HL-60/S4 (cell line): Measurements from ENCODE around the gene CD209.

Source experiments
- in situ Hi-C: fragments of 300-500 bp; cut with MboI; formaldehyde crosslinking; loops from 2 replicates; pipeline ENCODE4 v1.14.3; 2022; ENCODE audit warnings: low sequenced_read_pairs

CD209 gene

GRCh38 chr19:7746903-7747884 is at the start of gene CD209:
Gene CD209 (minus strand): TSS chr19:7747534. CDS start chr19:7747511, 23 bp downstream.
- in situ Hi-C loops: no loop called here

DNA sequence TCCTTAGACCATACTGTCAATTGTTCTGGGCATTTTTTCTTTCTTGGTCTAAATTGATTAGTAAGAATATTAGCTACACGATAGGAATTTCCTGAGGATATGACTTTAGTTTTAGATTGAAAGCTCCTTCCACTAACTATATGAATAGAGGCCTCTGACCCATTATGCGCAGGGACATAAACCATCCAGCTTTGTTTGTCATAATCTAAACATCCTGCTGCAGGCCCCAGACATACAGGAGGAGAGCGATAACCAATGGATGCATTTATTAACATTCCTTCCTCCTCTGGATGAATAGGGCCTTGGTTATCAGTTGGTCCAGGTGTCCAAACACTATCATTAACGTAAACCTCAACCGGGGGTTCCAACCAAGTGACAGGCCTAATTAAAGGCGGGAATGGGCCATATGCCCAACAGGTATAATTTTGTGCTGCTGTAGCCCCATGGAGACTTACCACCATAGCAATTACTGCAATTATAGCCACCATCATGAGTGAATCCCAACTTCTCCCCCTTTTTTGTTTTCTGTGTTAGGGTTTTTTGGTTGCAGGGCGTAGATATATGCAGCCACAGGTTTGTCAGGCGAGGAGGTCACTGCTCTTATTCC is 48.3 kb upstream of the CD209 start:
- in situ Hi-C loops: loop anchor here (10.0 to 25.0 kb wide), 2 partner anchors 111 to 683 kb away; partner anchors contain the start of gene TRAPPC5

GRCh38 chr19:7793493-7793892 is 46.2 kb upstream of the CD209 start:
- in situ Hi-C loops: loop anchor here (10.0 to 25.0 kb wide), 2 partner anchors 109 to 681 kb away; partner anchors contain the start of gene TRAPPC5

GRCh38 chr19:7792701-7793100 is 45.4 kb upstream of the CD209 start:
- in situ Hi-C loops: loop anchor here (10.0 to 25.0 kb wide), 2 partner anchors 108 to 680 kb away; partner anchors contain the start of gene TRAPPC5

- in situ Hi-C loops: loop anchor here (10.0 to 25.0 kb wide), 2 partner anchors 107 to 680 kb away; partner anchors contain the start of gene TRAPPC5
Measured at GRCh38 chr19:7792281-7792680, 44.9 kb upstream of the CD209 start.

DNA sequence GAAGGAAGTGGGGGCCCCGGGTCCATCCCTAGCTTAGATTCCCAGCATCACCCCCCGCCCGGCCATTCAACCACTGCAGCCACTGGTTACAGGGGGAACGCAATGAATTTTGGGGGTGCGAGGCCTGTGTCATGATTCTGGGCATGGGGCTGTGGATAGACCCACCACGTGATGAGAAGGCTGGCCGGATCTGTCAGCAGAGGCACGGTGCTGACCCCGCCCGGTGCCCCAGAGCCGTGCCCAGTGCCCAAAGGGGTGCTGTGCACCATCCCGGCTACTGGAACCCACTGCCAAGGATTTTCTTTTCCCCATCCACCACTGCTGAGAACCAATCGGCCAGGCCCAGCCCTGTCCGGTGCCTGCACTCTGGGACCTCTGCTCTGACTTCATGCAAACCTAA is 43.1 kb upstream of the CD209 start:
- in situ Hi-C loops: loop anchor here (10.0 to 25.0 kb wide), 2 partner anchors 106 to 678 kb away; partner anchors contain the start of gene TRAPPC5

GRCh38 chr19:7789447-7789846 is 42.1 kb upstream of the CD209 start:
- in situ Hi-C loops: loop anchor here (25.0 kb wide), 1 partner anchor 677 kb away; no protein-coding TSS in a partner anchor

GRCh38 chr19:7788933-7789323 is 41.6 kb upstream of the CD209 start:
- in situ Hi-C loops: loop anchor here (25.0 kb wide), 1 partner anchor 677 kb away; no protein-coding TSS in a partner anchor

- in situ Hi-C loops: loop anchor here (25.0 kb wide), 1 partner anchor 676 kb away; no protein-coding TSS in a partner anchor
Measured at GRCh38 chr19:7788178-7788932, 41.0 kb upstream of the CD209 start.

DNA sequence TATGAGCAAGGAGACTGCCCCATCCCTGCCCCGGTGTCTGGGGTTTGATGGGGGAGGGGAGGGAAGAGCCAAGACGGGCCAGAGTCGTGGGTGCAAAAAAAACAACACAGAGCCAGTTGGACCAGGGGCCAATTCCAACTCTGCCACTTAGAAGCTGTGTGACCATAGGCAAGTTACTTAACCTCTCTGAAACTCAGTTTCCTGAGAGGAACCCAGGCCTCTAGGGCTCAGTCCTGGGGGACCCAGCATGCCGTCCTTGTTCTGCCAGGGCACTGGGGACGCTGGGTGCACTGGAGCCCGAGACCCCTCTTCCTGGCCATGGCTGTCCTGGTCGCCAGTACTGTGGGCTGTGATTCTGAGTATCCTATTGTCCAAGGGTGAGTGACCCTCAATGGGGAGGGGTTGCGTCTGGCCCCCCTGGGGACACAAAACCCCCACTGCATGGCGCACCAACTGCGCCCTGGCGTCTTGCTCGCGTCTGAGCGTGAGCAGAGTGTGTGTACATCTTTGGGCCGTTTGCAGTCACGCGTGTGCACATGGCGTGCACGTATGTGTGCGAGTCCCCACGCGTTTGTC is 40.4 kb upstream of the CD209 start:
- in situ Hi-C loops: loop anchor here (25.0 kb wide), 1 partner anchor 675 kb away; no protein-coding TSS in a partner anchor

DNA sequence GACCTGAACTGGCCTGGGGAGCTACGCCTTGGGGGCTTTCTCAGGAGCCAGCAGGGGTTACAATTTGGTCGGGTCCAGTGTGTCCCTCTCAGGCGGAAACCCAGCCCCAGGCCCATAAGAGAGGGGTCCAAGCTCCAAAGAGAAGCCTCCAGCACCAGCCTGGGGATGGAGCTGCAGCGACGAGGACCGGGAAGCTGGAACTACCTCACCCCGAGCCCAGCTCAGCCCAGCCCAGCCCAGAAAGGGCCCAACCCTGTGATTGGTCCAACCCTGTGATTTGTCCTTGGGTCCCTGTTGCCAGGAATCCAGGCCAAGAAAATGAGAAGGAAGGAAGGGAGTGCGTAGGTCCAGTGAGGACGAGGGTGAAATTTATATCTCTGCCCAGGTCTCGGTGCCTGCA is 39.8 kb upstream of the CD209 start:
- in situ Hi-C loops: loop anchor here (25.0 kb wide), 1 partner anchor 675 kb away; no protein-coding TSS in a partner anchor

DNA sequence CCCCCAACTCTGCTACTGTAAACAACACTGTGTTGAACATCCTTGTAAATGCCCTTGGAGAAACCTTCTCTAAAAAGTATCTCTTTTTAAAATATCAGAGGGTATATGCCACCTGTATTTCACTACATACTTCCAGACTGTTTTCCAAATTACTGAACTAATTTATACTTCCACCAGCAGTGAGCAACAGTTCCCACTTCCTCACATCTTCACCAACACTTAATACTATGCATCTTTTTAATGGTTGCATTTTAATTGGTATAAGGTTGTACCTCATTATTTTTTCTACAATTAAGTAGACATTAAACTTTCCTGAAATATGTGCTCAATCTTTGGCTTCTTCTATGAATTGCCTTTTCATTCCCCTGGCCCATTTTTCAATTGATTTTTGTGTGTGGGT is 37.5 kb upstream of the CD209 start:
- in situ Hi-C loops: loop anchor here (25.0 kb wide), 1 partner anchor 673 kb away; no protein-coding TSS in a partner anchor

DNA sequence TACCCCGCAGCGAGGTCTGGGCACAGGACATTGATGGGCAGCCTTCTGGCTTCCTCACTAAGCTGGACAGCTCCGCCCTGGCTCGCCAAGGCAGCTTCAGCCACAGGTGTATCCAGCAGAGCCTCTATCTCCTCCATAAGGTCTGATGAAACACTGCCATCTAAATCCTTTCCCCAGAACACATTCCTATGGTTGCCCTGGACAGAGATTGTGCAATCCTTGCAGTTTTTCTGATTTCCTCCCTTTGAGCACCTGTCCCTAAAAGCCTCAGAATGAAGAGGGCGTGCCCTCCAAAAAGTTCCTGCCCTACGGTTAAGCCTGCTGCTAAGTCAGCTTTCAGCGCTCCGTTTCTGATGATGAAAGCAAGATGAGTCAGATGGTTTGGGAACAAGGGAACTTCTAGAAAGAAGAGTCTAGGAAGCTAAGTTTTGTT is 36.7 kb upstream of the CD209 start:
- in situ Hi-C loops: loop anchor here (25.0 kb wide), 1 partner anchor 672 kb away; no protein-coding TSS in a partner anchor

DNA sequence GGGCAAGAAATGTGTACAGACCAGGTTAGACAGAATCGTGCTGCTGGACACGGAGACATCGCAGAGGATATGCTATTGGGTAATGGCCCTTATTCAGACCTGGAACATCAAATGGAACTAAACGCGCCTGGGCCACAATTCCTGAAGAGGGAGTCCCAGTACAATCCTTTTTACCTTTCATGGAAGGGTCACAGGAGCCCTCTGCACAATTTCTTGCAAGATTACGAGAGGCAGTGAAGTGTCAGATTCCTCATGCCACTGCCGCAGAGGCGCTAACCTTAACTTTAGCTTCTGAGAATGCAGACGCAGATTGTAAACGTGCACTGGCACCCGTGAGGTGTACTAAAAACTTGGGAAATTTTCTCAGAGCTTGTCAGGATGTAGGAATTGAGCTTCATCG is 33.8 kb upstream of the CD209 start:
- in situ Hi-C loops: loop anchor here (25.0 kb wide), 1 partner anchor 669 kb away; no protein-coding TSS in a partner anchor

DNA sequence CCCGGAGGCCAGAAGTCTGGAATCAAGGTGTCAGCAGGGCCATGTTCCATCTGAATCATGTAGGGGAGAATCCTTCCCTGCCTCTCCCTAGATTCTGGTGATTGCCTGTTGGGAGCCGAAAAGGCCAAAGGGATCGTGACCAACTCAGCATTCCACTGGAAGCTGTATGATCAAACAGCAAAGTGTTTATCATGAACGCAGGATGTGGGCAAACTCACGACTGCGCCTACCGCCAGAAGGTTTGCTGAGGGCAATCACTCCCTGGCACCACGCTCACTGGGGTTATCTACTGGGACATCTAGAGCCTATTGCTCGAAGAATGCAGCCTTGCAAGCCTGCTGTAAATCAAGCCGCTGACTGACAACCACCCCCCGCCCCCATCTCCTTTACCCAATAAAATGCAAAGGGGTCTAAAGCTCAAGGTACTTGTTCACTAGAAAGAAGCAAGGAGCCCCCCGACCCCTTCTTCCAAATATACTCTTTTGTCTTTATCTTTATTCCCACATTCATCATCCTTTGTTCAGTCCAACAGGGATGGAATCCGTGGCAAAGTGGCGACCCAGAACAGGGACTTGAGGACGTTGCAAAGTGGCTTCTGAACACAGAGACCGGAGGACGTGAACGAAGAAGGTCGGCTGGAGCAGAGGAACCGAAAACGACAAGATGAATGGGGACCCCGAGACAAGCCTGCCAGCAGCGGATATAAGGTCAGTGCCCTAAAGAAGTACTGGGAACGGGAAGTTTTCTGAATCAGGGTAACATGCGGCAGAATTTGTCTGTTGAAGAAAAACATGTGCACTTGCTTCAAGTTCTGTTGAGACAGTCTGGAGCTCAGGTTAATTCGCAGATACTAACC is 32.5 kb upstream of the CD209 start:
- in situ Hi-C loops: loop anchor here (25.0 kb wide), 1 partner anchor 668 kb away; no protein-coding TSS in a partner anchor

- in situ Hi-C loops: loop anchor here (25.0 kb wide), 1 partner anchor 666 kb away; no protein-coding TSS in a partner anchor
Measured at GRCh38 chr19:7778081-7778480, 30.7 kb upstream of the CD209 start.

DNA sequence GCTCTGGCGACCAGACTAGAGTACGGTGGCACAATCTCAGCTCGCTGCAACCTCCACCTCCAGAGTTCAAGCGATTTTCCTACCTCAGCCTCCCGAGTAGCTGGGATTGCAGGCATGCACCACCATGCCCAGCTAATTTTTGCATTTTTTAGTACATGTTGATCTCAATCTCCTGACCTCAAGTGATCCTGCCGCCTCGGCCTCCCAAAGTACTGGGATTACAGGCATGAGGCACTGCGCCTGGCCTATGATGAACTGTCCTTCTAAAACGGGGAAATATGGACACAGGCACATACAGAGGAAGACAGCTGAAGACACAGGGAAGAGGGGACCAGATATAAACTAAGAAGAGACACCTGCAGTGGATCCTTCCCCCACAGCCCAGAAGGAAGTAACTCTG is 28.4 kb upstream of the CD209 start:
- in situ Hi-C loops: loop anchor here (25.0 kb wide), 1 partner anchor 663 kb away; no protein-coding TSS in a partner anchor

- in situ Hi-C loops: no loop called here
Measured at GRCh38 chr19:7773841-7774240, 26.5 kb upstream of the CD209 start.
